ENCODE measurements around the gene ZHX3. TPM values are rescaled to one million over a fixed set of nuclear protein-coding genes. Genes with fewer than 3 reads are reported as not detected.

ZHX3 gene
- total and polyA plus RNA-seq, 2 of the 13 experiments (the other 11 are each of a cell fraction or from before 2014, with no cell fraction given) = 8.4 to 11.7 TPM

GRCh38 chr20:41340327-41341055 is 23.0 kb upstream of the ZHX3 start, which contains the start of gene LPIN3 (continued):
- peak; percentile 1; the same call in 1 of the 2 replicates for TF ChIP-seq ZNF609 (CRISPR knock-in tag; IDR thresholded peaks at IDR 0.05; ENCODE audit: borderline replicate concordance)
- TF ChIP-seq BCL6 (CRISPR knock-in tag; IDR thresholded peaks at IDR 0.05) = peak; percentile 33; the same call in 1 of the 2 replicates
- TF ChIP-seq, protein P1, sequence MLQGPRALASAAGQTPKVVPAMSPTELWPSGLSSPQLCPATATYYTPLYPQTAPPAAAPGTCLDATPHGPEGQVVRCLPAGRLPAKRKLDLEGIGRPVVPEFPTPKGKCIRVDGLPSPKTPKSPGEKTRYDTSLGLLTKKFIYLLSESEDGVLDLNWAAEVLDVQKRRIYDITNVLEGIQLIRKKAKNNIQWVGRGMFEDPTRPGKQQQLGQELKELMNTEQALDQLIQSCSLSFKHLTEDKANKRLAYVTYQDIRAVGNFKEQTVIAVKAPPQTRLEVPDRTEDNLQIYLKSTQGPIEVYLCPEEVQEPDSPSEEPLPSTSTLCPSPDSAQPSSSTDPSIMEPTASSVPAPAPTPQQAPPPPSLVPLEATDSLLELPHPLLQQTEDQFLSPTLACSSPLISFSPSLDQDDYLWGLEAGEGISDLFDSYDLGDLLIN (CRISPR knock-in tag; IDR thresholded peaks at IDR 0.05; ENCODE audit: borderline replicate concordance) = peak; percentile 21; the same call in 1 of the 2 replicates
- TF ChIP-seq ZNF75D (CRISPR knock-in tag; IDR thresholded peaks at IDR 0.05; ENCODE audit: borderline replicate concordance) = no peak
- no peak for TF ChIP-seq ZNF253 (CRISPR knock-in tag; IDR thresholded peaks at IDR 0.05; ENCODE audit: borderline replicate concordance)
- peak; percentile 83; the same call in 1 of the 2 replicates for TF ChIP-seq STAT6 (CRISPR knock-in tag; IDR thresholded peaks at IDR 0.05; ENCODE audit: borderline replicate concordance)
- peak; percentile 87 for TF ChIP-seq PHF20 (CRISPR knock-in tag; IDR thresholded peaks at IDR 0.05)
- no peak for TF ChIP-seq HNF1A (IDR thresholded peaks at IDR 0.05; ENCODE audit: low read depth)
- peak; percentile 43; the same call in 1 of the 2 replicates for TF ChIP-seq HNF1A (CRISPR knock-in tag; IDR thresholded peaks at IDR 0.05; ENCODE audit: borderline replicate concordance)
- peak; percentile 31 for TF ChIP-seq TAF15 (IDR thresholded peaks at IDR 0.05; ENCODE audit: low read depth, low read length, poor library complexity, severe bottlenecking)
- no peak for TF ChIP-seq TBL1XR1 (IDR thresholded peaks at IDR 0.05; ENCODE audit: borderline replicate concordance, low read length, partially characterized antibody)
- TF ChIP-seq ZNF569 (CRISPR knock-in tag; IDR thresholded peaks at IDR 0.05; ENCODE audit: borderline replicate concordance) = no peak
- no peak for TF ChIP-seq JARID2 (CRISPR knock-in tag; IDR thresholded peaks at IDR 0.05; ENCODE audit: insufficient replicate concordance)
- peak; percentile 43; the same call in 1 of the 2 replicates for TF ChIP-seq NCOR1 (IDR thresholded peaks at IDR 0.05; ENCODE audit: borderline replicate concordance, low read length)
